Osteocyte (in vitro differentiated cells): ENCODE results near the gene ZNF202. TPM values are rescaled to one million over a fixed set of nuclear protein-coding genes. Genes with fewer than 3 reads are reported as not detected.

Experiments
- DNase-seq: peaks from one replicate; pipeline ENCODE4 v3.0.0; 2021; ENCODE audit warnings: mixed read lengths; ENCODE audit not compliant: unreplicated experiment; ENCODE audit errors: extremely low spot score
- H3K27ac Mint-ChIP-seq: one replicate; pipeline ENCODE4 v1.8.0; 2021; ENCODE audit warnings: mild to moderate bottlenecking, mixed read lengths; ENCODE audit not compliant: unreplicated experiment
- H3K27me3 Mint-ChIP-seq: one replicate; pipeline ENCODE4 v1.8.0; 2021; ENCODE audit warnings: mixed read lengths; ENCODE audit not compliant: unreplicated experiment
- H3K36me3 Mint-ChIP-seq: one replicate; pipeline ENCODE4 v1.8.0; 2021; ENCODE audit warnings: mixed read lengths; ENCODE audit not compliant: unreplicated experiment
- H3K4me1 Mint-ChIP-seq: one replicate; pipeline ENCODE4 v1.8.0; 2021; ENCODE audit warnings: mixed read lengths; ENCODE audit not compliant: unreplicated experiment
- H3K4me3 Mint-ChIP-seq: one replicate; pipeline ENCODE4 v1.8.0; 2021; ENCODE audit warnings: mild to moderate bottlenecking, moderate library complexity, mixed read lengths; ENCODE audit not compliant: unreplicated experiment
- H3K9me3 Mint-ChIP-seq: one replicate; pipeline ENCODE4 v1.8.0; 2021; ENCODE audit warnings: mixed read lengths; ENCODE audit not compliant: unreplicated experiment
- CTCF ChIP-seq: fragments of 200-600 bp; sonication (generic); IDR thresholded peaks from 2 replicates; pipeline ENCODE4 v1.5.0; 2021; ENCODE audit warnings: antibody characterized with exemption, mild to moderate bottlenecking, moderate library complexity
- total RNA-seq: library from RNA; stranded (reverse); gene quantifications from 2 replicates; pipeline ENCODE4 v1.2.1, GENCODE V29; 2021

Gene ZNF202
- total RNA-seq, 1 donor from 2014 or later = 11.2 TPM

GRCh38 chr11:123681030-123681429 lies 60.4 kb downstream of the ZNF202 start:
- Mint-ChIP-seq H3K27me3 (peaks cover 10% of the 10 kb centered on the region), H3K4me1 (no peaks in the 10 kb centered on the region), H3K36me3 (no peaks in the 10 kb centered on the region), H3K27ac (no peak overlapping the region), H3K4me3 (no peak overlapping the region), H3K9me3 (no peaks in the 10 kb centered on the region)
- no peak for TF ChIP-seq CTCF
- DNase-seq = no peak

GRCh38 chr11:123678246-123678645 lies 63.2 kb downstream of the ZNF202 start:
- TF ChIP-seq CTCF = no peak
- Mint-ChIP-seq H3K27ac (no peak overlapping the region), H3K27me3 (peaks cover 10% of the 10 kb centered on the region), H3K36me3 (no peaks in the 10 kb centered on the region), H3K4me1 (no peaks in the 10 kb centered on the region), H3K9me3 (no peaks in the 10 kb centered on the region), H3K4me3 (no peak overlapping the region)
- DNase-seq = no peak

- no peak overlapping the region for H3K27ac Mint-ChIP-seq
- H3K27me3 Mint-ChIP-seq = peaks cover 10% of the 10 kb centered on the region
- no peaks in the 10 kb centered on the region for H3K36me3 Mint-ChIP-seq
Measured at GRCh38 chr11:123677510-123677909, 64.0 kb downstream of the ZNF202 start.

GRCh38 chr11:123674297-123674696 lies 67.2 kb downstream of the ZNF202 start:
- no peaks in the 10 kb centered on the region for H3K4me1 Mint-ChIP-seq
- no peak overlapping the region for H3K27ac Mint-ChIP-seq
- no peak for TF ChIP-seq CTCF
- no peaks in the 10 kb centered on the region for H3K9me3 Mint-ChIP-seq
- H3K36me3 Mint-ChIP-seq = no peaks in the 10 kb centered on the region
- no peak overlapping the region for H3K4me3 Mint-ChIP-seq
- no peak for DNase-seq
- peaks cover 3% of the 10 kb centered on the region for H3K27me3 Mint-ChIP-seq

More at GRCh38 chr11:123677510-123677909, 64.0 kb downstream of the ZNF202 start:
- no peak overlapping the region for H3K4me3 Mint-ChIP-seq
- DNase-seq = no peak
- TF ChIP-seq CTCF = no peak
- H3K4me1 Mint-ChIP-seq = no peaks in the 10 kb centered on the region
- H3K9me3 Mint-ChIP-seq = no peaks in the 10 kb centered on the region

Other genes starting within 250 kb of the ZNF202 start
- gene SCN3B, start 87.0 kb downstream of the ZNF202 start, total RNA-seq = not detected in 2 replicates
- not detected in 2 replicates for gene OR6X1, start 12.9 kb upstream of the ZNF202 start, total RNA-seq
- not detected in 2 replicates for gene OR6M1, start 64.7 kb upstream of the ZNF202 start, total RNA-seq
- gene TMEM225, start 144.0 kb upstream of the ZNF202 start, total RNA-seq = not detected in 2 replicates
- not detected in 2 replicates for gene OR8D4, start 160.5 kb upstream of the ZNF202 start, total RNA-seq
- gene OR4D5, start 198.0 kb upstream of the ZNF202 start, total RNA-seq = not detected in 2 replicates
- not detected in 2 replicates for gene OR6T1, start 202.2 kb upstream of the ZNF202 start, total RNA-seq
- not detected in 2 replicates for gene OR10S1, start 236.1 kb upstream of the ZNF202 start, total RNA-seq